ENCODE measurements around the gene PXT1.
A peak's percentile ranks its signal among the peaks of the same experiment; 100 is the strongest.

Gene PXT1

GRCh38 chr6:36377594-36377993 lies 65.1 kb downstream of the PXT1 start (continued):
- no peak for TF ChIP-seq ZNF292 (tag by site-specific recombination; IDR thresholded peaks at IDR 0.05; ENCODE audit: borderline replicate concordance, low read depth)

GRCh38 chr6:36376742-36377141 lies 65.9 kb downstream of the PXT1 start:
- H3K4me3 ChIP-seq (ENCODE audit: low read depth, low read length), result no peak overlapping the region
- ChIA-PET CTCF (interaction anchor here (0.7 kb wide), 1 partner anchor 16 kb away, joined by 3 read pairs; no protein-coding TSS in a partner anchor), POLR2A (no interaction called here)
- TF ChIP-seq ZFP41 (tag by site-specific recombination; IDR thresholded peaks at IDR 0.05; ENCODE audit: borderline replicate concordance) (no peak), ZNF654 (tag by site-specific recombination; IDR thresholded peaks at IDR 0.05; ENCODE audit: low read depth) (no peak), ZSCAN16 (tag by site-specific recombination; IDR thresholded peaks at IDR 0.05) (no peak), PRDM1 (tag by site-specific recombination; IDR thresholded peaks at IDR 0.05) (no peak), AEBP2 (tag by site-specific recombination; IDR thresholded peaks at IDR 0.05; ENCODE audit: borderline replicate concordance) (no peak), PATZ1 (tag by site-specific recombination; IDR thresholded peaks at IDR 0.05) (no peak), IKZF3 (tag by site-specific recombination; IDR thresholded peaks at IDR 0.05) (no peak), ZNF280D (tag by site-specific recombination; IDR thresholded peaks at IDR 0.05) (no peak), SETDB1 (IDR thresholded peaks at IDR 0.05; ENCODE audit: insufficient read length, low read length) (no peak), ZNF488 (tag by site-specific recombination; IDR thresholded peaks at IDR 0.05) (no peak), ZNF596 (tag by site-specific recombination; IDR thresholded peaks at IDR 0.05) (no peak)
- H3K36me3 ChIP-seq (ENCODE audit: control insufficient read depth in 2 of 2, insufficient read depth in 1 of 2, low read length in 2 of 2), result no peaks in the 10 kb centered on the region
- H3K27ac ChIP-seq (ENCODE audit: extremely low read depth, low read depth, low read length), result no peak overlapping the region
- no peaks in the 10 kb centered on the region for H3K9me3 ChIP-seq (ENCODE audit: control insufficient read depth, insufficient read depth, low read depth, low read length)
- no peaks in the 10 kb centered on the region for H3K4me1 ChIP-seq (ENCODE audit: control insufficient read depth, insufficient read depth, low read length)

- POLR2A ChIA-PET, result no interaction called here
- peak; percentile 50; the same call in 1 of the 2 replicates for TF ChIP-seq REST (tag by site-specific recombination; IDR thresholded peaks at IDR 0.05)
- peak; percentile 35; the same call in 1 of the 2 replicates for TF ChIP-seq ZNF664 (tag by site-specific recombination; IDR thresholded peaks at IDR 0.05)
- TF ChIP-seq ZFHX2 (tag by site-specific recombination; conservative IDR thresholded peaks at IDR 0.05), result no peak
- peak; percentile 93 for TF ChIP-seq SCRT2 (tag by site-specific recombination; IDR thresholded peaks at IDR 0.05)
- TF ChIP-seq GLIS2 (tag by site-specific recombination; IDR thresholded peaks at IDR 0.05), result no peak
- no peak for TF ChIP-seq ZNF19 (tag by site-specific recombination; IDR thresholded peaks at IDR 0.05; ENCODE audit: low read depth)
- TF ChIP-seq INSM2 (tag by site-specific recombination; IDR thresholded peaks at IDR 0.05), result no peak
- no peak for TF ChIP-seq ZNF514 (tag by site-specific recombination; IDR thresholded peaks at IDR 0.05)
- no peak for TF ChIP-seq ZFP3 (tag by site-specific recombination; IDR thresholded peaks at IDR 0.05; ENCODE audit: low read depth)
Measured at GRCh38 chr6:36376183-36376582, 66.5 kb downstream of the PXT1 start.

More at GRCh38 chr6:36376183-36376582, 66.5 kb downstream of the PXT1 start:
- no peaks in the 10 kb centered on the region for H3K4me1 ChIP-seq (ENCODE audit: control insufficient read depth, insufficient read depth, low read length)
- H3K27ac ChIP-seq (ENCODE audit: extremely low read depth, low read depth, low read length), result no peak overlapping the region
- no peaks in the 10 kb centered on the region for H3K36me3 ChIP-seq (ENCODE audit: control insufficient read depth in 2 of 2, insufficient read depth in 1 of 2, low read length in 2 of 2)
- no peak overlapping the region for H3K4me3 ChIP-seq (ENCODE audit: low read depth, low read length)
- CTCF ChIA-PET, result no interaction called here
- H3K9me3 ChIP-seq (ENCODE audit: control insufficient read depth, insufficient read depth, low read depth, low read length), result no peaks in the 10 kb centered on the region

All from HEK293 (cell line).